LNCaP clone FGC (cell line): ENCODE results near the gene HLCS.

Experiments
- DNase-seq: peaks from one replicate; pipeline ENCODE4 v3.0.0-alpha.2; 2011; ENCODE audit warnings: low read depth
- H3K4me3 ChIP-seq: 2 replicates; pipeline ENCODE4 v1.5.1; 2011; ENCODE audit warnings: mild to moderate bottlenecking, low read depth, low read length, control low read depth
- TF ChIP-seq, protein P1 (sequence below): IDR thresholded peaks from 2 replicates; pipeline ENCODE4 v1.5.1; 2012; ENCODE audit warnings: mild to moderate bottlenecking; ENCODE audit not compliant: control insufficient read depth, insufficient read depth; ENCODE audit errors: extremely low read depth

Gene HLCS

DNA sequence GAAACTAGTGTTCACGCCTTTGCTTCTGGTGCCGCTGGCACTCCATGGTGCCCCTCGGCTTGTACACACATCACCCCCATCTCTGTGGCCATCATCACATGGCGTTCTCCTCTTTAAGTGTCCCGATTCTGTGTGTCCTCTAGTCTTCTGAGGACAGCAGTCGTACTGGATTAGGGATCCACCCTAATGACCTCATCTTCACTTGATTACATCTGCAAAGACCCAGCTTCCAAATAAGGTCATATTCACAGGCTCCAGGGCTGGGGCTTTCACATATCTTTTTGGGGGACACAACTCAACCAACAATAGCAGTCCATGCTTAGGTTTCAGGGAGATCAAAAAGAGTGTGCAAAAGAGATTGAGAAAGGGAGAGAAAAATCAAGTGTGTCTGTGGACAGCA lies 64.9 kb downstream of the HLCS start:
- TF ChIP-seq, protein P1, sequence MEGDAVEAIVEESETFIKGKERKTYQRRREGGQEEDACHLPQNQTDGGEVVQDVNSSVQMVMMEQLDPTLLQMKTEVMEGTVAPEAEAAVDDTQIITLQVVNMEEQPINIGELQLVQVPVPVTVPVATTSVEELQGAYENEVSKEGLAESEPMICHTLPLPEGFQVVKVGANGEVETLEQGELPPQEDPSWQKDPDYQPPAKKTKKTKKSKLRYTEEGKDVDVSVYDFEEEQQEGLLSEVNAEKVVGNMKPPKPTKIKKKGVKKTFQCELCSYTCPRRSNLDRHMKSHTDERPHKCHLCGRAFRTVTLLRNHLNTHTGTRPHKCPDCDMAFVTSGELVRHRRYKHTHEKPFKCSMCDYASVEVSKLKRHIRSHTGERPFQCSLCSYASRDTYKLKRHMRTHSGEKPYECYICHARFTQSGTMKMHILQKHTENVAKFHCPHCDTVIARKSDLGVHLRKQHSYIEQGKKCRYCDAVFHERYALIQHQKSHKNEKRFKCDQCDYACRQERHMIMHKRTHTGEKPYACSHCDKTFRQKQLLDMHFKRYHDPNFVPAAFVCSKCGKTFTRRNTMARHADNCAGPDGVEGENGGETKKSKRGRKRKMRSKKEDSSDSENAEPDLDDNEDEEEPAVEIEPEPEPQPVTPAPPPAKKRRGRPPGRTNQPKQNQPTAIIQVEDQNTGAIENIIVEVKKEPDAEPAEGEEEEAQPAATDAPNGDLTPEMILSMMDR, result no peak
- DNase-seq, result no peak
- no peak overlapping the region for H3K4me3 ChIP-seq

DNA sequence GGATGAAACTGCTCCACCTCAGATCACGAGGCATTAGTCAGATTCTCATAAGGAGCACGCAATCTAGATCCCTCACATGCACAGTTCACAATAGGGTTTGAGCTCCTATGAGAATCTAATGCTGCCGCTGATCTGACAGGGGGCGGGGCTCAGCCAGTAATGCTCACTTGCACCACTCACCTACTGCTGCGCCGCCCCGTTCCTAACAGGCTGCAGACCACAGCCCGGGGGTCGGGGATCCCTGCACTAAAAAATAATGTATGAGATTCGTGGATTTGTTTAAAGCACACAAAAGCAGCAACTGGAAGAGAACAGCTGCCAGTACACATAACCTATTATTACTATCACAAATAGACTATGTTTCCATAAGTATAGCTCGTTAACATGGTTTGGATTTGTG lies 72.9 kb downstream of the HLCS start:
- H3K4me3 ChIP-seq, result no peak overlapping the region
- TF ChIP-seq, protein P1, result no peak
- no peak for DNase-seq

DNA sequence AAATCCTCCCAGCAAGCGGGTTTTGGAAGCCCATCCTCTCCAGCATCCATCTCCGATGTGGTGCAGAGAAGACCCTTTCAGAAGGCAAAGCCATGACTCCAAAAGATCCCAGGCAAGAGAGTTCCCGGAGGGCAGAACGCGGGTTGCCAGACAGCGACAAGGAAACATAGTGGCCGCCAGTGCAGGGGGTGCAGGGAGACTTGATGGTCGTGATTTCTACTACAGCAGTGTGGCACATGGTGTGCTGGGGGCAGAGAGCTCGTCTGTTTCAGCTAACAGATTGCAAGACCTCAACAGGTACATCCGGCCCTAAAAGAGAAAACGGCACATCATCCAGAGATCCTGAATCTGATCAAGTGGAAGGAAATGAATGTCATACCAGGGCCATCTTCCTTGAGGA lies 74.3 kb downstream of the HLCS start:
- H3K4me3 ChIP-seq, result no peak overlapping the region
- TF ChIP-seq, protein P1, result no peak
- no peak for DNase-seq

DNA sequence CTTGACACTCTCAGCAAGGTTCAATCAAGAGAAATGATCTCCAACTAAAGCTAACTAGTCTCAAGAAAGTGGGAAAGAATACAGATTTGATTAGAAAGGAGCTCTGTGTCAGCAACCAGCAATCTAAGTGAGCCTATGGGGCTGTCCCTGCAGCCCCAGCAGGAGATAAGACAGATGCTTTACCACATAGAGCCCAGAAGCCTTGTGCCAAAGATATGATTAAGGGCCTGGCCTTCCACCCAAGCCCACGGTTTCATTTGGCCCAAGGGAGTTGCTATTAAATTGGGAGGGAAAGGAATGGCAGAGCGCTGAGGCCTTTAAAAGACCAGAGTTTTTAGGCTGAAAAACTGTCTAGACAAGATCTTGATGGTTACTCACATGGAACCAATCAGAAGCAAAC lies 74.8 kb downstream of the HLCS start:
- no peak overlapping the region for H3K4me3 ChIP-seq
- TF ChIP-seq, protein P1, result no peak
- DNase-seq, result no peak

DNA sequence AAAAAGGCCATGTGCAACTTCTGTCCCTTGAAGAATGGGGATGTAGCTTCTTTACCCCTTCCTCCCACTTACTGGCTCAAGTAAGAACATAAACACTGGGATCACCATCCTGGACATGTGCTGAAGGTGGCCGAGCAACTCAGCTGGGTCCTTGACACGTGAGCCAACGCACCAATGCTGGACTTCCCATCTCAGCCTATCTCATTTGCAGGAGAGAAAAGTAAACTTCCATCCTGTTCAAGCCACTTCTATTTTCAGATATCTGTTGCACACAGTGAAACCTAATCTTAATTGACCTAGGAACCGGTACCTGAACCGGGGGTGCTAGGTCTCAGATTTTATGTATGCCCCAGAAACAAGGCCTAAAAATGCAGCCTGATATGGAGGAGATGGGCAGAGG lies 75.3 kb downstream of the HLCS start:
- no peak overlapping the region for H3K4me3 ChIP-seq
- no peak for DNase-seq
- TF ChIP-seq, protein P1, result no peak

DNA sequence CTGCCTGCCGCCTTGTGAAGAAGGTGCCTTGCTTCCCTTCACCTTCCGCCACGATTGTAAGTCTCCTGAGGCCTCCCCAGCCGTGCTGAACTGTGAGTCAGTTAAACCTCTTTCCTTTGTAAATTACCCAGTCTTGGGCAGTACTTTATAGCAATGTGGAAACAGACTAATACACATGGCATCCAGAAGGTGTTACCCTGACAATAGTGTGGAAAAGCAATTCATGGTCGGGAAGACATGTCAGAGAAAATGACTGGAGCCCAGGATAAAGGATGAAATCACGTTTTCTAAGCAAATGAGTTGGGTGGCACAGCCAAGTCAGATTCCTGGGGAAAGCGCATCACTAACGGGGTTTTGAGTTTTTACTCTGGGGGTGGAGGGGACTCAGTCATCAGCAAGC lies 76.4 kb downstream of the HLCS start:
- no peak overlapping the region for H3K4me3 ChIP-seq
- no peak for DNase-seq
- TF ChIP-seq, protein P1, result no peak

DNA sequence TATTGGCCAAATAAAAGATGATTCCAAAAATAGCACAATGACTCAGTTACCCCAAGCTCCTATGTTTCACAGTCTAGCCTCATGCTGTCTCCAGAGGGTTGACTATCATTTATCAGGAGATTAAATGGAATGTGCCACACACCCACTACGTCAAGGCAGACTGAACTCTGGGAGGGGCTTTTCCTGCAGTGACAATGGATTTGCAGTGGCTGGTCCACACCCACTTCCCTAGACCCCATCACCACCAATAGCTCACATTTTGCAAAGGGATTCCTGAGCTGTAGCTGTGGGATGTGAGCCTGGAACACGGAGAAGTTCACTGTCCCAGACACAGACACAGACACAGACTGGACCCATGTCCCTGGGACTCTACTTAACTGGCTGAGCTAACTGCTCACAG lies 77.1 kb downstream of the HLCS start:
- DNase-seq, result no peak
- TF ChIP-seq, protein P1, result no peak
- no peak overlapping the region for H3K4me3 ChIP-seq
